H1 (cell line): ENCODE measurements around the gene MDFIC2. TPM values are rescaled to one million over a fixed set of nuclear protein-coding genes. Genes with fewer than 3 reads are reported as not detected.
"Not testable (repeated sequence)": the region's sequence is repeated elsewhere in the genome, so short reads cannot be mapped to it uniquely, and the experiment has no call there.

Experiments
- CTCF ChIA-PET: fragments of 300-600 bp; sonication (Branson Sonifier 250); formaldehyde crosslinking; loops from one replicate; lab custom pipeline; 2021; ENCODE audit not compliant: partially characterized antibody; lab: Charles Lee
- POLR2A ChIA-PET: fragments of 300-600 bp; sonication (Branson Sonifier 250); formaldehyde crosslinking; loops from one replicate; lab custom pipeline; 2021; ENCODE audit warnings: inconsistent platforms; ENCODE audit not compliant: partially characterized antibody; lab: Charles Lee
- DNase-seq, 2 experiments: peaks; one replicate each; pipeline versions ENCODE4 v3.0.0 to v3.0.0-alpha.2; 2010 to 2022; ENCODE audit warnings: low spot score in 2 of 2, low read depth in 1 of 2, mixed read lengths in 1 of 2
- FAIRE-seq: peaks from 2 replicates; lab custom pipeline; 2011; peaks lifted over from hg19 to GRCh38; lab: Jason Lieb, UNC
- H2AFZ ChIP-seq: 2 replicates; pipeline ENCODE4 v1.8.1; 2012; ENCODE audit warnings: low read length, inconsistent platforms
- H2AK5ac ChIP-seq: 2 replicates; pipeline ENCODE4 v1.6.1; 2013; ENCODE audit warnings: low read depth, low read length
- H2BK120ac ChIP-seq: replicated peaks from 2 replicates; pipeline ENCODE3; 2013; ENCODE audit warnings: low read depth, low read length, inconsistent platforms
- H2BK12ac ChIP-seq: 2 replicates; pipeline ENCODE4 v1.6.1; 2013; ENCODE audit warnings: low read depth, low read length
- H2BK15ac ChIP-seq: 2 replicates; pipeline ENCODE4 v1.6.1; 2013; ENCODE audit warnings: low read length
- H2BK20ac ChIP-seq: 2 replicates; pipeline ENCODE4 v1.6.1; 2013; ENCODE audit warnings: low read length
- H2BK5ac ChIP-seq: 2 replicates; pipeline ENCODE4 v1.6.1; 2013; ENCODE audit warnings: low read depth, low read length
- H3K14ac ChIP-seq: 2 replicates; pipeline ENCODE4 v1.6.1; 2013; ENCODE audit warnings: inconsistent platforms; ENCODE audit not compliant: insufficient read length
- H3K18ac ChIP-seq: 2 replicates; pipeline ENCODE4 v1.6.1; 2013; ENCODE audit warnings: low read length; ENCODE audit errors: extremely low read depth
- H3K23ac ChIP-seq: 2 replicates; pipeline ENCODE4 v1.6.1; 2013; ENCODE audit warnings: inconsistent platforms; ENCODE audit not compliant: insufficient read length
- H3K23me2 ChIP-seq: 2 replicates; pipeline ENCODE4 v1.6.1; 2013; ENCODE audit warnings: low read depth, low read length
- H3K27ac ChIP-seq: 2 replicates; pipeline ENCODE4 v1.6.1; 2011; ENCODE audit warnings: low read depth, low read length, inconsistent platforms
- H3K27me3 ChIP-seq, 4 experiments: replicated peaks in 1 of 4; 1 replicate in 1 of 4; 2 replicates in 3 of 4; pipeline versions ENCODE4 v1.6.1 to v1.8.1; 2011 to 2013; ENCODE audit warnings: low read length in 3 of 4, mild to moderate bottlenecking in 3 of 4, inconsistent platforms in 2 of 4, mixed read lengths in 2 of 4, moderate library complexity in 1 of 4; ENCODE audit not compliant: control insufficient read depth in 3 of 4, insufficient read depth in 3 of 4; ENCODE audit errors: extremely low read depth in 1 of 4
- H3K36me3 ChIP-seq, 4 experiments: 2 replicates each; pipeline versions ENCODE4 v1.6.1 to v1.8.1; 2011 to 2013; ENCODE audit warnings: mild to moderate bottlenecking in 4 of 4, low read length in 3 of 4, moderate library complexity in 2 of 4, control low read depth in 1 of 4, inconsistent platforms in 1 of 4; ENCODE audit not compliant: insufficient read depth in 4 of 4, control insufficient read depth in 2 of 4
- H3K4ac ChIP-seq: replicated peaks from 2 replicates; pipeline ENCODE3; 2013; ENCODE audit warnings: low read length, low read depth, mixed read lengths, inconsistent platforms; ENCODE audit not compliant: insufficient read length
- H3K4me1 ChIP-seq, 4 experiments: replicated peaks in 1 of 4; 1 replicate in 1 of 4; 2 replicates in 3 of 4; pipeline versions ENCODE4 v1.6.1 to v1.8.1; 2011 to 2013; ENCODE audit warnings: low read length in 3 of 4, inconsistent platforms in 2 of 4, mixed read lengths in 1 of 4; ENCODE audit not compliant: insufficient read depth in 4 of 4, control insufficient read depth in 3 of 4
- H3K4me2 ChIP-seq, 2 experiments: 2 replicates each; pipeline versions ENCODE4 v1.6.1 to v1.8.1; 2011 to 2013; ENCODE audit warnings: low read depth in 2 of 2, low read length in 2 of 2, control low read depth in 1 of 2, inconsistent platforms in 1 of 2, mild to moderate bottlenecking in 1 of 2; ENCODE audit not compliant: insufficient read depth in 1 of 2
- H3K4me3 ChIP-seq, 4 experiments: fragments of 200-600, 300-600 bp in 1 of 4; sonication (generic), shearing (Covaris generic), sonication (Bioruptor Twin) in 1 of 4; 2 replicates each; pipeline versions ENCODE4 v1.5.1 to v1.8.1; 2011 to 2016; ENCODE audit warnings: low read length in 4 of 4, low read depth in 3 of 4, control low read depth in 2 of 4, inconsistent platforms in 2 of 4, mild to moderate bottlenecking in 2 of 4, mixed read lengths in 1 of 4, moderate library complexity in 1 of 4; ENCODE audit not compliant: insufficient read depth in 2 of 4; ENCODE audit errors: extremely low read depth in 1 of 4
- H3K56ac ChIP-seq: replicated peaks from 2 replicates; pipeline ENCODE3; 2013; ENCODE audit warnings: low read depth, mild to moderate bottlenecking, mixed read lengths, low read length, inconsistent platforms; ENCODE audit not compliant: insufficient read length
- H3K79me1 ChIP-seq: 2 replicates; pipeline ENCODE4 v1.6.1; 2013; ENCODE audit warnings: low read depth, low read length, control low read depth
- H3K79me2 ChIP-seq, 2 experiments: 2 replicates each; pipeline versions ENCODE4 v1.6.1 to v1.8.1; 2012 to 2013; ENCODE audit warnings: low read length in 2 of 2, mild to moderate bottlenecking in 2 of 2, inconsistent platforms in 1 of 2; ENCODE audit not compliant: insufficient read depth in 2 of 2, control insufficient read depth in 1 of 2
- H3K9ac ChIP-seq, 4 experiments: replicated peaks in 1 of 4; 1 replicate in 1 of 4; 2 replicates in 3 of 4; pipeline versions ENCODE4 v1.6.1 to v1.8.1; 2011 to 2013; ENCODE audit warnings: low read depth in 3 of 4, low read length in 3 of 4, control low read depth in 2 of 4, mild to moderate bottlenecking in 2 of 4, moderate library complexity in 2 of 4, inconsistent platforms in 1 of 4; ENCODE audit errors: extremely low read depth in 1 of 4
- H3K9me3 ChIP-seq, 2 experiments: 2 replicates each; pipeline versions ENCODE4 v1.6.1 to v1.8.1; 2012 to 2013; ENCODE audit warnings: mild to moderate bottlenecking in 2 of 2, moderate library complexity in 2 of 2, control low read depth in 1 of 2, inconsistent platforms in 1 of 2, low read depth in 1 of 2, low read length in 1 of 2, mixed read lengths in 1 of 2; ENCODE audit not compliant: insufficient read depth in 2 of 2
- H4K20me1 ChIP-seq, 2 experiments: replicated peaks in 1 of 2; 2 replicates each; pipeline versions ENCODE3 to v1.8.1; 2011 to 2013; ENCODE audit warnings: inconsistent platforms in 2 of 2, low read length in 2 of 2, mild to moderate bottlenecking in 1 of 2; ENCODE audit not compliant: insufficient read depth in 2 of 2, control insufficient read depth in 1 of 2
- H4K5ac ChIP-seq: 2 replicates; pipeline ENCODE4 v1.6.1; 2013; ENCODE audit warnings: low read length, low read depth, mixed read lengths, inconsistent platforms; ENCODE audit not compliant: insufficient read length
- H4K8ac ChIP-seq: 2 replicates; pipeline ENCODE4 v1.8.0; 2013; ENCODE audit warnings: mild to moderate bottlenecking, moderate library complexity, low read length, inconsistent platforms; ENCODE audit not compliant: insufficient read depth; ENCODE audit errors: extremely low read depth
- H4K91ac ChIP-seq: replicated peaks from 2 replicates; pipeline ENCODE3; 2013; ENCODE audit warnings: low read length, mixed read lengths, inconsistent platforms; ENCODE audit not compliant: insufficient read length
- WGBS, 2 experiments: shearing (Covaris generic) in 1 of 2; methylation state at CpG; one replicate each; pipeline versions ENCODE4 v1.1.6 to v1.1.7; 2013 to 2015; ENCODE audit warnings: low lambda C conversion rate in 2 of 2, mixed read lengths in 2 of 2, inconsistent platforms in 1 of 2, low coverage in 1 of 2, missing lambda C conversion rate in 1 of 2; ENCODE audit not compliant: insufficient replicate concordance in 2 of 2, insufficient coverage in 1 of 2, insufficient read length in 1 of 2; ENCODE audit errors: extremely low coverage in 1 of 2, missing lambda C conversion rate in 1 of 2; 5-methylcytosine and 5-hydroxymethylcytosine counted together
- polyA plus RNA-seq, 7 experiments: library from polyadenylated mRNA; depleted of rRNA in 3 of 7; stranded (reverse) in 5 of 7; unstranded in 2 of 7; fragments of >200 nt in 5 of 7; fragments of 200-250 nt in 2 of 7; gene quantifications; 1 replicate in 5 of 7; 2 replicates in 1 of 7; 4 replicates in 1 of 7; pipeline versions ENCODE4 v1.2.1 to v1.2.3, GENCODE V29; 2011 to 2013; ENCODE audit warnings: missing spikeins in 2 of 7, mixed read lengths in 2 of 7
- total RNA-seq: library from RNA; stranded (reverse); fragmentation: NEBNext Ultra II Directional; extraction: Animal tissue kit (Norgen Biotek cat#: 25700); gene quantifications from 2 replicates; pipeline ENCODE4 v1.2.1, GENCODE V29; 2021

Gene MDFIC2
- total and polyA plus RNA-seq, 2 of the 8 experiments (the other 6 are each of a cell fraction or from before 2014, with no cell fraction given) = not detected

- CTCF ChIA-PET = interaction anchor here (0.9 to 1.2 kb wide), 3 partner anchors 13 to 266 kb away, joined by 3 to 5 read pairs (median 3); no protein-coding TSS in a partner anchor
- not testable (repeated sequence) for FAIRE-seq
- WGBS, 2 experiments = 94% methylated on average over 1 of the region's 1 CpG; no CpG with 5 or more reads in 1 of the 2 experiments
Measured at GRCh38 chr3:70336885-70337284, 24.4 kb upstream of the MDFIC2 start.

More at GRCh38 chr3:70336885-70337284, 24.4 kb upstream of the MDFIC2 start:
- H2BK5ac ChIP-seq, H3K4me1 ChIP-seq, H2AK5ac ChIP-seq, H3K14ac ChIP-seq, H3K56ac ChIP-seq, POLR2A ChIA-PET, H3K4me2 ChIP-seq, H3K9ac ChIP-seq, H2AFZ ChIP-seq, H4K20me1 ChIP-seq, DNase-seq, H3K79me1 ChIP-seq, H2BK12ac ChIP-seq, H2BK15ac ChIP-seq, H2BK120ac ChIP-seq, H3K27me3 ChIP-seq, H4K8ac ChIP-seq, H3K27ac ChIP-seq, H3K4me3 ChIP-seq, H3K4ac ChIP-seq, H3K79me2 ChIP-seq, H3K9me3 ChIP-seq, H2BK20ac ChIP-seq, H3K36me3 ChIP-seq, H3K23ac ChIP-seq, H4K5ac ChIP-seq, H3K18ac ChIP-seq, H3K23me2 ChIP-seq, H4K91ac ChIP-seq: not testable (repeated sequence)
